H1 (cell line): ENCODE data around the gene MYOCD. TPM values are rescaled to one million over a fixed set of nuclear protein-coding genes. Genes with fewer than 3 reads are reported as not detected.

Experiments used
- CTCF ChIA-PET: fragments of 300-600 bp; sonication (Branson Sonifier 250); formaldehyde crosslinking; loops from one replicate; lab custom pipeline; 2021; ENCODE audit not compliant: partially characterized antibody; lab: Charles Lee
- POLR2A ChIA-PET: fragments of 300-600 bp; sonication (Branson Sonifier 250); formaldehyde crosslinking; loops from one replicate; lab custom pipeline; 2021; ENCODE audit warnings: inconsistent platforms; ENCODE audit not compliant: partially characterized antibody; lab: Charles Lee
- DNase-seq, 2 experiments: peaks; one replicate each; pipeline versions ENCODE4 v3.0.0 to v3.0.0-alpha.2; 2010 to 2022; ENCODE audit warnings: low spot score in 2 of 2, low read depth in 1 of 2, mixed read lengths in 1 of 2
- FAIRE-seq: peaks from 2 replicates; lab custom pipeline; 2011; peaks lifted over from hg19 to GRCh38; lab: Jason Lieb, UNC
- H2AFZ ChIP-seq: 2 replicates; pipeline ENCODE4 v1.8.1; 2012; ENCODE audit warnings: low read length, inconsistent platforms
- H2AK5ac ChIP-seq: 2 replicates; pipeline ENCODE4 v1.6.1; 2013; ENCODE audit warnings: low read depth, low read length
- H2BK120ac ChIP-seq: replicated peaks from 2 replicates; pipeline ENCODE3; 2013; ENCODE audit warnings: low read depth, low read length, inconsistent platforms
- H2BK12ac ChIP-seq: 2 replicates; pipeline ENCODE4 v1.6.1; 2013; ENCODE audit warnings: low read depth, low read length
- H2BK15ac ChIP-seq: 2 replicates; pipeline ENCODE4 v1.6.1; 2013; ENCODE audit warnings: low read length
- H2BK20ac ChIP-seq: 2 replicates; pipeline ENCODE4 v1.6.1; 2013; ENCODE audit warnings: low read length
- H2BK5ac ChIP-seq: 2 replicates; pipeline ENCODE4 v1.6.1; 2013; ENCODE audit warnings: low read depth, low read length
- H3K14ac ChIP-seq: 2 replicates; pipeline ENCODE4 v1.6.1; 2013; ENCODE audit warnings: inconsistent platforms; ENCODE audit not compliant: insufficient read length
- H3K18ac ChIP-seq: 2 replicates; pipeline ENCODE4 v1.6.1; 2013; ENCODE audit warnings: low read length; ENCODE audit errors: extremely low read depth
- H3K23ac ChIP-seq: 2 replicates; pipeline ENCODE4 v1.6.1; 2013; ENCODE audit warnings: inconsistent platforms; ENCODE audit not compliant: insufficient read length
- H3K23me2 ChIP-seq: 2 replicates; pipeline ENCODE4 v1.6.1; 2013; ENCODE audit warnings: low read depth, low read length
- H3K27ac ChIP-seq: 2 replicates; pipeline ENCODE4 v1.6.1; 2011; ENCODE audit warnings: low read depth, low read length, inconsistent platforms
- H3K27me3 ChIP-seq, 4 experiments: replicated peaks in 1 of 4; 1 replicate in 1 of 4; 2 replicates in 3 of 4; pipeline versions ENCODE4 v1.6.1 to v1.8.1; 2011 to 2013; ENCODE audit warnings: low read length in 3 of 4, mild to moderate bottlenecking in 3 of 4, inconsistent platforms in 2 of 4, mixed read lengths in 2 of 4, moderate library complexity in 1 of 4; ENCODE audit not compliant: control insufficient read depth in 3 of 4, insufficient read depth in 3 of 4; ENCODE audit errors: extremely low read depth in 1 of 4
- H3K36me3 ChIP-seq, 4 experiments: 2 replicates each; pipeline versions ENCODE4 v1.6.1 to v1.8.1; 2011 to 2013; ENCODE audit warnings: mild to moderate bottlenecking in 4 of 4, low read length in 3 of 4, moderate library complexity in 2 of 4, control low read depth in 1 of 4, inconsistent platforms in 1 of 4; ENCODE audit not compliant: insufficient read depth in 4 of 4, control insufficient read depth in 2 of 4
- H3K4ac ChIP-seq: replicated peaks from 2 replicates; pipeline ENCODE3; 2013; ENCODE audit warnings: low read length, low read depth, mixed read lengths, inconsistent platforms; ENCODE audit not compliant: insufficient read length
- H3K4me1 ChIP-seq, 4 experiments: replicated peaks in 1 of 4; 1 replicate in 1 of 4; 2 replicates in 3 of 4; pipeline versions ENCODE4 v1.6.1 to v1.8.1; 2011 to 2013; ENCODE audit warnings: low read length in 3 of 4, inconsistent platforms in 2 of 4, mixed read lengths in 1 of 4; ENCODE audit not compliant: insufficient read depth in 4 of 4, control insufficient read depth in 3 of 4
- H3K4me2 ChIP-seq, 2 experiments: 2 replicates each; pipeline versions ENCODE4 v1.6.1 to v1.8.1; 2011 to 2013; ENCODE audit warnings: low read depth in 2 of 2, low read length in 2 of 2, control low read depth in 1 of 2, inconsistent platforms in 1 of 2, mild to moderate bottlenecking in 1 of 2; ENCODE audit not compliant: insufficient read depth in 1 of 2
- H3K4me3 ChIP-seq, 4 experiments: fragments of 200-600, 300-600 bp in 1 of 4; sonication (generic), shearing (Covaris generic), sonication (Bioruptor Twin) in 1 of 4; 2 replicates each; pipeline versions ENCODE4 v1.5.1 to v1.8.1; 2011 to 2016; ENCODE audit warnings: low read length in 4 of 4, low read depth in 3 of 4, control low read depth in 2 of 4, inconsistent platforms in 2 of 4, mild to moderate bottlenecking in 2 of 4, mixed read lengths in 1 of 4, moderate library complexity in 1 of 4; ENCODE audit not compliant: insufficient read depth in 2 of 4; ENCODE audit errors: extremely low read depth in 1 of 4
- H3K56ac ChIP-seq: replicated peaks from 2 replicates; pipeline ENCODE3; 2013; ENCODE audit warnings: low read depth, mild to moderate bottlenecking, mixed read lengths, low read length, inconsistent platforms; ENCODE audit not compliant: insufficient read length
- H3K79me1 ChIP-seq: 2 replicates; pipeline ENCODE4 v1.6.1; 2013; ENCODE audit warnings: low read depth, low read length, control low read depth
- H3K79me2 ChIP-seq, 2 experiments: 2 replicates each; pipeline versions ENCODE4 v1.6.1 to v1.8.1; 2012 to 2013; ENCODE audit warnings: low read length in 2 of 2, mild to moderate bottlenecking in 2 of 2, inconsistent platforms in 1 of 2; ENCODE audit not compliant: insufficient read depth in 2 of 2, control insufficient read depth in 1 of 2
- H3K9ac ChIP-seq, 4 experiments: replicated peaks in 1 of 4; 1 replicate in 1 of 4; 2 replicates in 3 of 4; pipeline versions ENCODE4 v1.6.1 to v1.8.1; 2011 to 2013; ENCODE audit warnings: low read depth in 3 of 4, low read length in 3 of 4, control low read depth in 2 of 4, mild to moderate bottlenecking in 2 of 4, moderate library complexity in 2 of 4, inconsistent platforms in 1 of 4; ENCODE audit errors: extremely low read depth in 1 of 4
- H3K9me3 ChIP-seq, 2 experiments: 2 replicates each; pipeline versions ENCODE4 v1.6.1 to v1.8.1; 2012 to 2013; ENCODE audit warnings: mild to moderate bottlenecking in 2 of 2, moderate library complexity in 2 of 2, control low read depth in 1 of 2, inconsistent platforms in 1 of 2, low read depth in 1 of 2, low read length in 1 of 2, mixed read lengths in 1 of 2; ENCODE audit not compliant: insufficient read depth in 2 of 2
- H4K20me1 ChIP-seq, 2 experiments: replicated peaks in 1 of 2; 2 replicates each; pipeline versions ENCODE3 to v1.8.1; 2011 to 2013; ENCODE audit warnings: inconsistent platforms in 2 of 2, low read length in 2 of 2, mild to moderate bottlenecking in 1 of 2; ENCODE audit not compliant: insufficient read depth in 2 of 2, control insufficient read depth in 1 of 2
- H4K5ac ChIP-seq: 2 replicates; pipeline ENCODE4 v1.6.1; 2013; ENCODE audit warnings: low read length, low read depth, mixed read lengths, inconsistent platforms; ENCODE audit not compliant: insufficient read length
- H4K8ac ChIP-seq: 2 replicates; pipeline ENCODE4 v1.8.0; 2013; ENCODE audit warnings: mild to moderate bottlenecking, moderate library complexity, low read length, inconsistent platforms; ENCODE audit not compliant: insufficient read depth; ENCODE audit errors: extremely low read depth
- H4K91ac ChIP-seq: replicated peaks from 2 replicates; pipeline ENCODE3; 2013; ENCODE audit warnings: low read length, mixed read lengths, inconsistent platforms; ENCODE audit not compliant: insufficient read length
- BACH1 ChIP-seq: IDR thresholded peaks from 2 replicates; pipeline ENCODE4 v1.6.1; 2012; ENCODE audit warnings: low read length, improper control_type of control experiment
- EGR1 ChIP-seq: IDR thresholded peaks from 2 replicates; pipeline ENCODE4 v1.6.1; 2011; ENCODE audit warnings: low read depth, low read length, borderline replicate concordance
- EP300 ChIP-seq, 2 experiments: IDR thresholded peaks; 1 replicate in 1 of 2; 2 replicates in 1 of 2; pipeline ENCODE4 v1.6.1; 2011 to 2012; ENCODE audit warnings: low read depth in 2 of 2, low read length in 2 of 2, mild to moderate bottlenecking in 2 of 2, borderline replicate concordance in 1 of 2, inconsistent platforms in 1 of 2, moderate library complexity in 1 of 2
- EZH2 ChIP-seq: fragments of 200-600 bp; sonication (generic); IDR thresholded peaks from 2 replicates; pipeline ENCODE4 v1.7.1; 2012; ENCODE audit warnings: low read depth, mild to moderate bottlenecking, moderate library complexity, low read length, inconsistent platforms; ENCODE audit not compliant: severe bottlenecking
- KDM1A ChIP-seq: fragments of 200-600, 300-600 bp; sonication (generic); IDR thresholded peaks from 2 replicates; pipeline ENCODE4 v1.7.1; 2016; ENCODE audit warnings: mild to moderate bottlenecking, low read length, borderline replicate concordance
- MAFK ChIP-seq: IDR thresholded peaks from 2 replicates; pipeline ENCODE4 v1.6.1; 2012; ENCODE audit warnings: low read depth, mild to moderate bottlenecking, improper control_type of control experiment, low read length
- NRF1 ChIP-seq: IDR thresholded peaks from 2 replicates; pipeline ENCODE4 v1.6.1; 2011; ENCODE audit warnings: mild to moderate bottlenecking, low read depth, low read length, improper control_type of control experiment
- POLR2AphosphoS5 ChIP-seq: IDR thresholded peaks from 2 replicates; pipeline ENCODE4 v1.6.1; 2011; ENCODE audit warnings: low read depth, low read length
- SAP30 ChIP-seq: fragments of 300-600 bp; sonication (generic); IDR thresholded peaks from 2 replicates; pipeline ENCODE4 v1.7.1; 2012; ENCODE audit warnings: low read length, moderate library complexity, mild to moderate bottlenecking, inconsistent platforms; ENCODE audit not compliant: insufficient read depth, insufficient replicate concordance
- SIN3A ChIP-seq, 2 experiments: IDR thresholded peaks in 1 of 2; conservative IDR thresholded peaks in 1 of 2; 2 replicates each; pipeline ENCODE4 v1.6.1; 2011 to 2012; ENCODE audit warnings: low read length in 2 of 2, improper control_type of control experiment in 1 of 2, low read depth in 1 of 2, mild to moderate bottlenecking in 1 of 2
- SIX5 ChIP-seq: IDR thresholded peaks from 2 replicates; pipeline ENCODE4 v1.6.1; 2011; ENCODE audit warnings: mild to moderate bottlenecking, low read depth, low read length
- SP1 ChIP-seq: IDR thresholded peaks from 2 replicates; pipeline ENCODE4 v1.6.1; 2011; ENCODE audit warnings: low read depth, low read length
- SUZ12 ChIP-seq: fragments of 200-600 bp; sonication (generic); IDR thresholded peaks from 2 replicates; pipeline ENCODE4 v1.6.1; 2012; ENCODE audit warnings: mild to moderate bottlenecking, inconsistent platforms, low read length, moderate library complexity, mixed read lengths
- TAF7 ChIP-seq: optimal IDR thresholded peaks from 2 replicates; pipeline ENCODE3; 2011; ENCODE audit warnings: low read depth, mild to moderate bottlenecking, inconsistent platforms, low read length, moderate library complexity, borderline replicate concordance
- TBP ChIP-seq: IDR thresholded peaks from 2 replicates; pipeline ENCODE4 v1.6.1; 2011; ENCODE audit warnings: low read depth, low read length, improper control_type of control experiment
- whole genome bisulfite sequencing, 2 experiments: shearing (Covaris generic) in 1 of 2; methylation state at CpG; one replicate each; pipeline versions ENCODE4 v1.1.6 to v1.1.7; 2013 to 2015; ENCODE audit warnings: low lambda C conversion rate in 2 of 2, mixed read lengths in 2 of 2, inconsistent platforms in 1 of 2, low coverage in 1 of 2, missing lambda C conversion rate in 1 of 2; ENCODE audit not compliant: insufficient replicate concordance in 2 of 2, insufficient coverage in 1 of 2, insufficient read length in 1 of 2; ENCODE audit errors: extremely low coverage in 1 of 2, missing lambda C conversion rate in 1 of 2; 5-methylcytosine and 5-hydroxymethylcytosine counted together
- polyA plus RNA-seq, 7 experiments: library from polyadenylated mRNA; depleted of rRNA in 3 of 7; stranded (reverse) in 5 of 7; unstranded in 2 of 7; fragments of >200 nt in 5 of 7; fragments of 200-250 nt in 2 of 7; gene quantifications; 1 replicate in 5 of 7; 2 replicates in 1 of 7; 4 replicates in 1 of 7; pipeline versions ENCODE4 v1.2.1 to v1.2.3, GENCODE V29; 2011 to 2013; ENCODE audit warnings: missing spikeins in 2 of 7, mixed read lengths in 2 of 7
- total RNA-seq: library from RNA; stranded (reverse); fragmentation: NEBNext Ultra II Directional; extraction: Animal tissue kit (Norgen Biotek cat#: 25700); gene quantifications from 2 replicates; pipeline ENCODE4 v1.2.1, GENCODE V29; 2021

The MYOCD gene
- total and polyA plus RNA-seq, 2 of the 8 experiments (the other 6 are each of a cell fraction or from before 2014, with no cell fraction given) = 0.30 to 4.9 TPM

DNA sequence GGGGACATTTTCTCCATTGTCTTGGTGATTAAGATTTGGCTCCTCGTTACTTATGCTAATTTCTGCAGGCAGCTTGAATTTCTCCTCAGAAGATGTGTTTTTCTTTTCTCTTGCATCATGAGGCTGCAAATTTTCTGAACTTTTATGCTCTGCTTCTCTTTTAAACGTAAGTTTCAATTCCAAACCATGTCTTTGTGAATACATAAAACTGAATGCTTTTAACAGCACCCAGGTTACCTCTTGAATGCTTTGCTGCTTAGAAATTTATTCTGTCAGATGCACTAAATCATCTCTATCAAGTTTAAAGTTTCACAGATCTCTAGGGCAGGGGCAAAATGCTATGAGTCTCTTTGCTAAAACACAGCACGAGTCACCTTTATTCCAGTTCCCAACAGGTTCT, 143.0 kb downstream of the MYOCD start:
- Histone ChIP-seq H2AFZ (no peak overlapping the region), H2BK120ac (no peak overlapping the region), H3K4me2 (no peak overlapping the region), H4K8ac (no peak overlapping the region), H3K4me1 (no peaks in the 10 kb centered on the region), H2BK12ac (no peak overlapping the region), H3K23ac (no peak overlapping the region), H3K14ac (no peak overlapping the region), H3K4ac (no peak overlapping the region), H4K5ac (no peak overlapping the region), H4K91ac (no peak overlapping the region), H2BK20ac (no peak overlapping the region), H3K79me1 (peaks cover 3% of the 10 kb centered on the region; the same call in 1 of the 2 replicates), H2BK15ac (no peak overlapping the region), H3K79me2 (peaks cover 0 to 46% of the 10 kb centered on the region in 2 experiments; a peak in 2 of 4 replicates), H2AK5ac (no peak overlapping the region), H3K9ac (no peak overlapping the region), H3K56ac (no peak overlapping the region), H2BK5ac (no peak overlapping the region), H4K20me1 (no peaks in the 10 kb centered on the region), H3K23me2 (no peaks in the 10 kb centered on the region), H3K27ac (no peak overlapping the region), H3K4me3 (no peak overlapping the region), H3K36me3 (no peaks in the 10 kb centered on the region; a peak in 1 of 8 replicates), H3K27me3 (no peaks in the 10 kb centered on the region), H3K18ac (no peak overlapping the region), H3K9me3 (peaks cover 20 to 22% of the 10 kb centered on the region in 2 experiments)
- no peak for DNase-seq
- ChIA-PET CTCF (no interaction called here), POLR2A (no interaction called here)
- 88% methylated on average over 3 of the region's 3 CpGs; no CpG with 5 or more reads in 1 of the 2 experiments for WGBS, 2 experiments
- FAIRE-seq = no peak
- TF ChIP-seq TBP (no peak), BACH1 (no peak), TAF7 (no peak), SIX5 (no peak), SUZ12 (no peak), SIN3A (conservative IDR thresholded peaks at IDR 0.05 in 1 of 2, IDR thresholded peaks at IDR 0.05 in 1 of 2; ENCODE audit: low read depth in 1 of 2, low read length in 2 of 2) (no peak), KDM1A (no peak), NRF1 (no peak), MAFK (no peak), SP1 (no peak), EGR1 (no peak), EZH2 (no peak), SAP30 (no peak), POLR2AphosphoS5 (no peak), EP300 (IDR thresholded peaks at IDR 0.05; ENCODE audit: borderline replicate concordance in 1 of 2, low read depth in 2 of 2, low read length in 2 of 2) (no peak)
